Osteoblast (primary cell): Measurements from ENCODE around the gene KIAA1755. TPM values are rescaled to one million over a fixed set of nuclear protein-coding genes. Genes with fewer than 3 reads are reported as not detected.
A peak's percentile ranks its signal among the peaks of the same experiment; 100 is the strongest.

ENCODE experiments used
- DNase-seq: peaks from one replicate; pipeline ENCODE4 v3.0.0; 2011; ENCODE audit warnings: low spot score, mixed read lengths; ENCODE audit not compliant: insufficient read length; ENCODE audit errors: missing footprints
- H2AFZ ChIP-seq: 2 replicates; pipeline ENCODE4 v1.6.0; 2011; ENCODE audit warnings: mild to moderate bottlenecking, low read length
- H3K27ac ChIP-seq: 2 replicates; pipeline ENCODE4 v1.5.1; 2011; ENCODE audit warnings: mild to moderate bottlenecking, low read depth, low read length, moderate library complexity
- H3K27me3 ChIP-seq: 2 replicates; pipeline ENCODE4 v1.6.0; 2012; ENCODE audit warnings: mild to moderate bottlenecking, control low read depth, inconsistent platforms, low read length, moderate library complexity; ENCODE audit not compliant: insufficient read depth
- H3K36me3 ChIP-seq: 2 replicates; pipeline ENCODE4 v1.5.1; 2011; ENCODE audit warnings: mild to moderate bottlenecking, low read length, control low read depth, moderate library complexity; ENCODE audit not compliant: insufficient read depth
- H3K4me1 ChIP-seq: 2 replicates; pipeline ENCODE4 v1.5.1; 2011; ENCODE audit warnings: mild to moderate bottlenecking, low read length, control low read depth, moderate library complexity; ENCODE audit not compliant: insufficient read depth
- H3K4me2 ChIP-seq: 2 replicates; pipeline ENCODE4 v1.6.0; 2011; ENCODE audit warnings: mild to moderate bottlenecking, low read length; ENCODE audit not compliant: insufficient read depth
- H3K4me3 ChIP-seq: fragments of 200-600 bp; sonication (generic); 3 replicates; pipeline ENCODE4 v1.5.1; 2012; ENCODE audit warnings: mild to moderate bottlenecking, low read length, inconsistent platforms; ENCODE audit not compliant: insufficient read depth
- H3K79me2 ChIP-seq: 2 replicates; pipeline ENCODE4 v1.6.0; 2012; ENCODE audit warnings: mild to moderate bottlenecking, low read length, control low read depth, inconsistent platforms; ENCODE audit not compliant: insufficient read depth
- H3K9me3 ChIP-seq: 2 replicates; pipeline ENCODE4 v1.5.1; 2011; ENCODE audit warnings: low read depth, low read length, control low read depth
- H4K20me1 ChIP-seq: 2 replicates; pipeline ENCODE4 v1.6.0; 2012; ENCODE audit warnings: mild to moderate bottlenecking, low read length, control low read depth; ENCODE audit not compliant: insufficient read depth
- total RNA-seq: library from RNA; depleted of rRNA; stranded (reverse); fragments of >200 nt; gene quantifications from 2 replicates; pipeline ENCODE4 v1.2.3, GENCODE V29; 2012
- TF ChIP-seq, protein P1 (sequence below): IDR thresholded peaks from 2 replicates; pipeline ENCODE4 v1.5.1; 2011; ENCODE audit warnings: mild to moderate bottlenecking, low read depth, low read length, moderate library complexity; ENCODE audit errors: extremely low read depth

The KIAA1755 gene
- total RNA-seq, 1 donor, result 2.5 TPM

DNA sequence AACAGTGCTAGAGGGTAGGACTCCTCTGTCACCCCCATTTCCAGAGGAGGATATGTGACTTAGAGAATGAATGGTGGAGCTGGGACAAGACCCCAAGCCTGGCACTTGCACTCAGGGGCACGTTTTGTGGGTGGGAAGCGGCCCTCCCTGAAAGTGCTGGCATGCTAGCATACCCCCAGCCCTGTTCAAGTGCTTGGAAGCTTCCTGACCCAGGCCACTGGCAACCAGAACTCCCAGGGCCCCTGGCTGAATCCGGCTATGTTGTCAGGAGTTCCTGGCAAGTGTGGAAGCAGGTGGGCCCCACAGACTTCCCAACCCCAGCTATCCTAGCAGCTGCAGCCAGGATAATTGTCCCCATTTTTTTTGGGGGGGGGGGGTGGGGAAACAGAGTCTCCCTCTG, 59.9 kb downstream of the KIAA1755 start:
- DNase-seq, result peak; percentile 17
- H2AFZ ChIP-seq, result no peak overlapping the region
- H3K9me3 ChIP-seq, result no peaks in the 10 kb centered on the region
- H3K36me3 ChIP-seq, result no peaks in the 10 kb centered on the region
- no peak overlapping the region for H3K4me2 ChIP-seq
- no peak overlapping the region for H3K4me3 ChIP-seq
- peaks cover 46% of the 10 kb centered on the region for H3K4me1 ChIP-seq
- no peak overlapping the region for H3K27ac ChIP-seq
- no peaks in the 10 kb centered on the region for H4K20me1 ChIP-seq
- no peaks in the 10 kb centered on the region for H3K27me3 ChIP-seq
- no peaks in the 10 kb centered on the region for H3K79me2 ChIP-seq
- TF ChIP-seq, protein P1, sequence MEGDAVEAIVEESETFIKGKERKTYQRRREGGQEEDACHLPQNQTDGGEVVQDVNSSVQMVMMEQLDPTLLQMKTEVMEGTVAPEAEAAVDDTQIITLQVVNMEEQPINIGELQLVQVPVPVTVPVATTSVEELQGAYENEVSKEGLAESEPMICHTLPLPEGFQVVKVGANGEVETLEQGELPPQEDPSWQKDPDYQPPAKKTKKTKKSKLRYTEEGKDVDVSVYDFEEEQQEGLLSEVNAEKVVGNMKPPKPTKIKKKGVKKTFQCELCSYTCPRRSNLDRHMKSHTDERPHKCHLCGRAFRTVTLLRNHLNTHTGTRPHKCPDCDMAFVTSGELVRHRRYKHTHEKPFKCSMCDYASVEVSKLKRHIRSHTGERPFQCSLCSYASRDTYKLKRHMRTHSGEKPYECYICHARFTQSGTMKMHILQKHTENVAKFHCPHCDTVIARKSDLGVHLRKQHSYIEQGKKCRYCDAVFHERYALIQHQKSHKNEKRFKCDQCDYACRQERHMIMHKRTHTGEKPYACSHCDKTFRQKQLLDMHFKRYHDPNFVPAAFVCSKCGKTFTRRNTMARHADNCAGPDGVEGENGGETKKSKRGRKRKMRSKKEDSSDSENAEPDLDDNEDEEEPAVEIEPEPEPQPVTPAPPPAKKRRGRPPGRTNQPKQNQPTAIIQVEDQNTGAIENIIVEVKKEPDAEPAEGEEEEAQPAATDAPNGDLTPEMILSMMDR, result no peak

DNA sequence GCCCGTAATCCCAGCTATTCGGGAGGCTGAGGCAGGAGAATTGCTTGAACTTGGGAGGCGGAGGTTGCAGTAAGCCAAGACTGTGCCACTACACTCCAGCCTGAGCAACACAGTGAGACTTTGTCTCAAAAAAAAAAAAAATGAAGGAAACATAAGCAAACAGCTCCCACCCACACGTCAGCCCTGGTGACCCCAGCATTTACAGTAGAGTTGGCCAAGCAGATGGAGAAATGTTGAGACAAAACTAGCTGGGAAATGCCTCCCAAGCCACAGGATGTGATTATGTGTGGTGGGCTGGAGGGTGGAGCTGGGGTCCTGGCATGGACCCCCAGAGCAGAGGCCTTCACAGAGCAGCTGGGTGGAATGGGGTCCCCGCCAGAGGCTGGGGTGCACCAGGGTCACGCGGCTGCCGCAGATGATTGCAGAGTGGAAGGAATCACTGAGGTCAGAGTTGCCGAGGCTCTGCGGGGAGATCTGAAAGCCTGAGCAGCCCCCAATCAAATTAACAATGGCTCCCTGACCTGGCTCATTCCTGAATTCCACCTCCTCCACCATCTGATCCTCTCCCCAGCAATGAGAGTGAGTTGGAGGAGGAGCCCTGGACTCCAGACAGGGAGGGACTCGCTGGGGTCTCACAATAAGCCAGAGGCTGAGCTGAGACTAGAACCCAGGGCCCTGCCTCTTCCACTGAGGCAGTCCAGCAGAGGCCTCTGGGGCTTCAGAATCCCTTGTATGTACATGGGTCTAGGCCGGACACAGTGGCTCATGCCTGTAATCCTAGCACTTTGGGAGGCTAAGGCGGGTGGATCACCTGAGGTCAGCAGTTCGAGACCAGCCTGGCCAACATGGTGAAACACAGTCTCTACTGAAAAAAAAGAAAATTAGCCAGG, 60.8 kb downstream of the KIAA1755 start:
- no peak overlapping the region for H3K4me2 ChIP-seq
- TF ChIP-seq, protein P1, result no peak

GRCh38 chr20:38198238-38198861, 62.2 kb downstream of the KIAA1755 start:
- Histone ChIP-seq H3K27ac (peak overlapping the region; percentile 79), H4K20me1 (no peaks in the 10 kb centered on the region), H3K27me3 (no peaks in the 10 kb centered on the region), H2AFZ (no peak overlapping the region), H3K4me2 (no peak overlapping the region), H3K4me3 (no peak overlapping the region), H3K9me3 (no peaks in the 10 kb centered on the region), H3K4me1 (peaks cover 49% of the 10 kb centered on the region), H3K36me3 (no peaks in the 10 kb centered on the region), H3K79me2 (no peaks in the 10 kb centered on the region)
- DNase-seq, result peak; percentile 89
- TF ChIP-seq, protein P1, result no peak

More for the DNA sequence above, 60.8 kb downstream of the KIAA1755 start:
- Histone ChIP-seq H3K27me3 (no peaks in the 10 kb centered on the region), H4K20me1 (no peaks in the 10 kb centered on the region), H3K9me3 (no peaks in the 10 kb centered on the region), H3K36me3 (no peaks in the 10 kb centered on the region), H3K27ac (peak overlapping the region; percentile 79), H3K4me3 (no peak overlapping the region), H2AFZ (no peak overlapping the region), H3K79me2 (no peaks in the 10 kb centered on the region), H3K4me1 (peaks cover 49% of the 10 kb centered on the region)
- DNase-seq, result peak; percentile 78

GRCh38 chr20:38197619-38198018, 62.9 kb downstream of the KIAA1755 start:
- Histone ChIP-seq H2AFZ (no peak overlapping the region), H3K27me3 (no peaks in the 10 kb centered on the region), H3K79me2 (no peaks in the 10 kb centered on the region), H3K9me3 (no peaks in the 10 kb centered on the region), H3K4me1 (peaks cover 49% of the 10 kb centered on the region), H4K20me1 (no peaks in the 10 kb centered on the region), H3K4me3 (no peak overlapping the region), H3K27ac (peak overlapping the region; percentile 79), H3K36me3 (no peaks in the 10 kb centered on the region), H3K4me2 (no peak overlapping the region)
- DNase-seq, result no peak
- TF ChIP-seq, protein P1, result no peak
